K562 (cell line): Measurements from ENCODE around the gene ERVH48-1. TPM values are rescaled to one million over a fixed set of nuclear protein-coding genes. Genes with fewer than 3 reads are reported as not detected.
A peak's percentile ranks its signal among the peaks of the same experiment; 100 is the strongest.

Source experiments
- AFF1 ChIP-seq, 2 experiments: fragments of 450-650 bp; IDR thresholded peaks; 2 replicates each; pipeline ENCODE4 v1.6.1; 2018; ENCODE audit warnings: mild to moderate bottlenecking in 2 of 2, low read depth in 1 of 2; ENCODE audit not compliant: partially characterized antibody in 2 of 2
- ATF7 ChIP-seq: fragments of 450-650 bp; IDR thresholded peaks from 2 replicates; pipeline ENCODE4 v1.7.1; 2014; ENCODE audit warnings: mild to moderate bottlenecking, moderate library complexity
- DPF2 ChIP-seq: fragments of 450-650 bp; IDR thresholded peaks from 2 replicates; pipeline ENCODE4 v1.6.1; 2016
- GTF2A2 ChIP-seq: IDR thresholded peaks from 2 replicates; pipeline ENCODE4 v1.6.1; 2016; ENCODE audit warnings: mild to moderate bottlenecking, missing genetic modification characterization, missing compliant biosample characterization
- GTF2F1 ChIP-seq: IDR thresholded peaks from 2 replicates; pipeline ENCODE4 v1.6.1; 2011; ENCODE audit warnings: low read depth, low read length, improper control_type of control experiment
- HCFC1 ChIP-seq: IDR thresholded peaks from 2 replicates; pipeline ENCODE4 v1.6.1; 2012; ENCODE audit warnings: low read depth, low read length, improper control_type of control experiment
- POLR2B ChIP-seq: fragments of 450-650 bp; IDR thresholded peaks from 2 replicates; pipeline ENCODE4 v1.6.1; 2018; ENCODE audit warnings: low read depth; ENCODE audit not compliant: partially characterized antibody
- SMAD4 ChIP-seq: fragments of 250-450 bp; sonication (Bioruptor Pico); conservative IDR thresholded peaks from 2 replicates; pipeline ENCODE4 v1.8.0; 2021; ENCODE audit warnings: inconsistent platforms, mild to moderate bottlenecking, moderate library complexity
- TRIM28 ChIP-seq: fragments of 450-650 bp; IDR thresholded peaks from 2 replicates; pipeline ENCODE4 v1.6.1; 2017
- U2AF1 ChIP-seq: fragments of 200-400 bp; formaldehyde crosslinking; optimal IDR thresholded peaks from 2 replicates; pipeline ENCODE3; 2017; ENCODE audit warnings: mild to moderate bottlenecking, low read depth, low read length, moderate library complexity
- YY1 ChIP-seq, 3 experiments: IDR thresholded peaks; 2 replicates each; pipeline ENCODE4 v1.6.1; 2011; ENCODE audit warnings: low read length in 2 of 3, mild to moderate bottlenecking in 2 of 3, moderate library complexity in 2 of 3, borderline replicate concordance in 1 of 3, control low read depth in 1 of 3, low read depth in 1 of 3; ENCODE audit not compliant: insufficient read depth in 3 of 3, insufficient replicate concordance in 2 of 3, control insufficient read depth in 1 of 3, insufficient read length in 1 of 3; ENCODE audit errors: extremely low read depth in 1 of 3
- ZBTB1 ChIP-seq: sonication (generic); formaldehyde crosslinking; IDR thresholded peaks from 2 replicates; pipeline ENCODE4 v1.8.1; 2023; ENCODE audit warnings: missing genetic modification reagents, low read depth, mild to moderate bottlenecking, borderline replicate concordance
- polyA plus RNA-seq, 8 experiments: library from polyadenylated mRNA; depleted of rRNA in 4 of 8; stranded (reverse) in 5 of 8; unstranded in 3 of 8; fragments of >200 nt; fragmentation: Nextera tagmentation in 2 of 8; fragmentation: Illumina TruSeq in 1 of 8; extraction: Ambion mirVana in 2 of 8; extraction: Trizol in 1 of 8; gene quantifications; 2 replicates each; pipeline versions ENCODE4 v1.2.1 to v1.2.3, GENCODE V29; 2011 to 2014; ENCODE audit warnings: inconsistent platforms in 1 of 8, missing spikeins in 1 of 8
- total RNA-seq, 7 experiments: library from RNA; depleted of rRNA in 6 of 7; stranded (reverse); fragments of >200 nt in 6 of 7; fragmentation: Illumina TruSeq in 2 of 7; extraction: Trizol in 2 of 7; gene quantifications; 2 replicates each; pipeline versions ENCODE4 v1.2.1 to v1.2.3, GENCODE V29; 2011 to 2021; ENCODE audit warnings: low replicate concordance in 1 of 7
- TF ChIP-seq, protein P1 (sequence below): sonication (generic); formaldehyde crosslinking; IDR thresholded peaks from 2 replicates; pipeline ENCODE4 v1.8.1; 2023; ENCODE audit warnings: mild to moderate bottlenecking, missing genetic modification reagents
- TF ChIP-seq, protein P2 (sequence below): fragments of 450-650 bp; IDR thresholded peaks from 2 replicates; pipeline ENCODE4 v1.6.1; 2018; ENCODE audit warnings: mild to moderate bottlenecking, low read depth; ENCODE audit not compliant: partially characterized antibody
- TF ChIP-seq, protein P3 (sequence below): fragments of 450-650 bp; conservative IDR thresholded peaks from 2 replicates; pipeline ENCODE4 v1.6.1; 2016; ENCODE audit warnings: missing genetic modification characterization, low read depth, mild to moderate bottlenecking, control low read depth, missing compliant biosample characterization

ERVH48-1 gene
- total and polyA plus RNA-seq, 9 of the 15 experiments (the other 6 are each of a cell fraction or from before 2014, with no cell fraction given): 0.08 to 0.49 (median 0.16) TPM; not detected in 3

DNA sequence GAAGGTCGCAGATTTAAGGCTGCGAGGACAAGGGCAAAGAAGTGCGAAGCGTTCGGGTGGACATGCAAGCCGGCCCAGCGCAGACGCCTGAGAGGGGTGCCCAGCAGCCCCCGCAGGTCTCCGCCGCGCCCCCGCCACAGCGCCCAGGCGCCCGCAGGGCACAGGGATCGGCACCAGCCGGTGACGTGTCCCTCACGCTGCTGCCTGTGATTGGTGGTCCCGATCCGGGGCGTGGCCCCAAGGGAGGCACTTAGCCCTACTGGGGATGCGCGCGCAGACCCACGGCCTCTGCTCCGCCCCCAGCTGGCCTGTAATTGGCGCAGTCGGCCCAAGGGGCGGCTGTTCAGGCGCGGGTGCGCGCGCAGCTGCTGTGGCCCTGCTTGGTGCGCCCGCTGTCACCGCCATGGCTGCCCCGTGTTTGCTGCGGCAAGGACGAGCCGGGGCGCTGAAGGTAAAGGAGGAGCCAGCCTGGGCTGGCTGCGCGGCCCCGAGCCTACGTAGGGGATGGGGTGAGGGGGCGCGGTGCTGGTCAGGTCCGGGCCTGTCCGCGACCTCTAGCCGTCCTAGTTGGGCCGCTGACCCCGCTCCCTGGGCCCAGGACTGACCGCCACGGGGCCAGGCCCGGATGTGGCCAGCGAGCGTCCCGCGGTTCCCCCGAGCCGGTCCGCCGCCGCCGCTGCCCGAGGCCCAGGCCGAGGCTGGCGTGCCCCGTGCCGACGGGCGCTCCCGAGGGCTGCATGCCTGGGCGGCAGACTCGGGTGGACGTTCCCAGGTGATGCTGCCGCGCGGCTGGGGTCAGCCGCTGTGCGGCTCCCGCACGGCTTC, 32.3 kb downstream of the ERVH48-1 start, which contains the start of gene NDUFV3 (continued):
- TF ChIP-seq, protein P1, sequence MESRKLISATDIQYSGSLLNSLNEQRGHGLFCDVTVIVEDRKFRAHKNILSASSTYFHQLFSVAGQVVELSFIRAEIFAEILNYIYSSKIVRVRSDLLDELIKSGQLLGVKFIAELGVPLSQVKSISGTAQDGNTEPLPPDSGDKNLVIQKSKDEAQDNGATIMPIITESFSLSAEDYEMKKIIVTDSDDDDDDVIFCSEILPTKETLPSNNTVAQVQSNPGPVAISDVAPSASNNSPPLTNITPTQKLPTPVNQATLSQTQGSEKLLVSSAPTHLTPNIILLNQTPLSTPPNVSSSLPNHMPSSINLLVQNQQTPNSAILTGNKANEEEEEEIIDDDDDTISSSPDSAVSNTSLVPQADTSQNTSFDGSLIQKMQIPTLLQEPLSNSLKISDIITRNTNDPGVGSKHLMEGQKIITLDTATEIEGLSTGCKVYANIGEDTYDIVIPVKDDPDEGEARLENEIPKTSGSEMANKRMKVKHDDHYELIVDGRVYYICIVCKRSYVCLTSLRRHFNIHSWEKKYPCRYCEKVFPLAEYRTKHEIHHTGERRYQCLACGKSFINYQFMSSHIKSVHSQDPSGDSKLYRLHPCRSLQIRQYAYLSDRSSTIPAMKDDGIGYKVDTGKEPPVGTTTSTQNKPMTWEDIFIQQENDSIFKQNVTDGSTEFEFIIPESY (CRISPR knock-in tag): peak; percentile 59
- TF ChIP-seq, protein P2, sequence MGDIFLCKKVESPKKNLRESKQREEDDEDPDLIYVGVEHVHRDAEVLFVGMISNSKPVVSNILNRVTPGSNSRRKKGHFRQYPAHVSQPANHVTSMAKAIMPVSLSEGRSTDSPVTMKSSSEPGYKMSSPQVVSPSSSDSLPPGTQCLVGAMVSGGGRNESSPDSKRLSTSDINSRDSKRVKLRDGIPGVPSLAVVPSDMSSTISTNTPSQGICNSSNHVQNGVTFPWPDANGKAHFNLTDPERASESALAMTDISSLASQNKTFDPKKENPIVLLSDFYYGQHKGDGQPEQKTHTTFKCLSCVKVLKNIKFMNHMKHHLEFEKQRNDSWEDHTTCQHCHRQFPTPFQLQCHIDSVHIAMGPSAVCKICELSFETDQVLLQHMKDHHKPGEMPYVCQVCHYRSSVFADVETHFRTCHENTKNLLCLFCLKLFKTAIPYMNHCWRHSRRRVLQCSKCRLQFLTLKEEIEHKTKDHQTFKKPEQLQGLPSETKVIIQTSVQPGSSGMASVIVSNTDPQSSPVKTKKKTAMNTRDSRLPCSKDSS: no peak
- TF ChIP-seq AFF1 (IDR thresholded peaks at IDR 0.05; ENCODE audit: low read depth in 1 of 2, partially characterized antibody in 2 of 2) (no peak), TRIM28 (peak; percentile 19; the same call in 1 of the 2 replicates), YY1 (IDR thresholded peaks at IDR 0.05; ENCODE audit: borderline replicate concordance in 1 of 3, control insufficient read depth in 1 of 3, extremely low read depth in 1 of 3, insufficient read depth in 3 of 3, insufficient read length in 1 of 3, insufficient replicate concordance in 2 of 3, low read depth in 1 of 3, low read length in 2 of 3) (peak; percentile 81 to 95 (median 86)), HCFC1 (peak; percentile 20), ZBTB1 (CRISPR knock-in tag) (peak; percentile 89), POLR2B (peak; percentile 94), ATF7 (peak; percentile 86), SMAD4 (CRISPR knock-in tag) (peak; percentile 28), GTF2A2 (tag) (peak; percentile 43; the same call in 1 of the 2 replicates), DPF2 (0 out of 2 replicates have a peak, but pooled peaks have one; percentile 21), U2AF1 (peak; percentile 87), GTF2F1 (peak; percentile 66; the same call in 1 of the 2 replicates)
- TF ChIP-seq, protein P3, sequence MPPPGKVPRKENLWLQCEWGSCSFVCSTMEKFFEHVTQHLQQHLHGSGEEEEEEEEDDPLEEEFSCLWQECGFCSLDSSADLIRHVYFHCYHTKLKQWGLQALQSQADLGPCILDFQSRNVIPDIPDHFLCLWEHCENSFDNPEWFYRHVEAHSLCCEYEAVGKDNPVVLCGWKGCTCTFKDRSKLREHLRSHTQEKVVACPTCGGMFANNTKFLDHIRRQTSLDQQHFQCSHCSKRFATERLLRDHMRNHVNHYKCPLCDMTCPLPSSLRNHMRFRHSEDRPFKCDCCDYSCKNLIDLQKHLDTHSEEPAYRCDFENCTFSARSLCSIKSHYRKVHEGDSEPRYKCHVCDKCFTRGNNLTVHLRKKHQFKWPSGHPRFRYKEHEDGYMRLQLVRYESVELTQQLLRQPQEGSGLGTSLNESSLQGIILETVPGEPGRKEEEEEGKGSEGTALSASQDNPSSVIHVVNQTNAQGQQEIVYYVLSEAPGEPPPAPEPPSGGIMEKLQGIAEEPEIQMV (tag): no peak
